HEK293 (cell line): Measurements from ENCODE around the gene CXCL1.

Source experiments
- CTCF ChIA-PET: fragments of 350-600 bp; formaldehyde crosslinking; extraction: SDS; loops from one replicate; lab custom pipeline; 2021; ENCODE audit warnings: antibody characterized with exemption; lab: Yijun Ruan, JAX
- POLR2A ChIA-PET: fragments of 300-600 bp; formaldehyde crosslinking; extraction: SDS; loops from one replicate; lab custom pipeline; 2020; ENCODE audit warnings: antibody characterized with exemption, inconsistent platforms; lab: Yijun Ruan, JAX
- H3K27ac ChIP-seq: fragments of 200-500 bp; sonication (Bioruptor generic); 2 replicates; pipeline ENCODE4 v1.5.1; 2014; ENCODE audit warnings: low read depth, low read length, control low read depth, inconsistent platforms; ENCODE audit errors: extremely low read depth
- H3K36me3 ChIP-seq, 2 experiments: fragments of 200-500 bp in 1 of 2; sonication (Bioruptor generic) in 1 of 2; 1 replicate in 1 of 2; 2 replicates in 1 of 2; pipeline ENCODE4 v1.5.1; 2014 to 2017; ENCODE audit warnings: inconsistent platforms in 2 of 2, low read length in 2 of 2; ENCODE audit not compliant: control insufficient read depth in 2 of 2, insufficient read depth in 1 of 2
- H3K4me1 ChIP-seq: fragments of 200-500 bp; sonication (Bioruptor generic); 2 replicates; pipeline ENCODE4 v1.5.1; 2014; ENCODE audit warnings: mild to moderate bottlenecking, low read length, inconsistent platforms; ENCODE audit not compliant: control insufficient read depth, insufficient read depth
- H3K4me3 ChIP-seq: 2 replicates; pipeline ENCODE4 v1.5.1; 2011; ENCODE audit warnings: low read depth, mild to moderate bottlenecking, control low read depth, low read length, moderate library complexity
- H3K9me3 ChIP-seq: fragments of 200-500 bp; sonication (Bioruptor generic); 2 replicates; pipeline ENCODE4 v1.5.1; 2014; ENCODE audit warnings: low read depth, low read length, inconsistent platforms; ENCODE audit not compliant: control insufficient read depth, insufficient read depth
- BCL11B ChIP-seq: fragments of 450-650 bp; formaldehyde crosslinking; IDR thresholded peaks from 2 replicates; pipeline ENCODE4 v1.5.1; 2016; ENCODE audit warnings: low read depth, missing biosample characterization, missing genetic modification characterization
- CTCF ChIP-seq: fragments of 450-650 bp; formaldehyde crosslinking; IDR thresholded peaks from 2 replicates; pipeline ENCODE4 v1.5.1; 2016; ENCODE audit warnings: missing biosample characterization, missing genetic modification characterization
- GLIS1 ChIP-seq: fragments of 450-650 bp; formaldehyde crosslinking; IDR thresholded peaks from 2 replicates; pipeline ENCODE4 v1.5.1; 2016; ENCODE audit warnings: missing biosample characterization, missing genetic modification characterization
- HIC1 ChIP-seq: fragments of 450-650 bp; formaldehyde crosslinking; IDR thresholded peaks from 2 replicates; pipeline ENCODE4 v1.5.1; 2016; ENCODE audit warnings: missing biosample characterization, missing genetic modification characterization
- KLF9 ChIP-seq: fragments of 450-650 bp; formaldehyde crosslinking; IDR thresholded peaks from 2 replicates; pipeline ENCODE4 v1.5.1; 2016; ENCODE audit warnings: missing biosample characterization, missing genetic modification characterization, low read depth
- PRDM1 ChIP-seq: fragments of 450-650 bp; formaldehyde crosslinking; IDR thresholded peaks from 2 replicates; pipeline ENCODE4; 2016; ENCODE audit warnings: missing biosample characterization, missing genetic modification characterization
- PRDM6 ChIP-seq: fragments of 450-650 bp; formaldehyde crosslinking; IDR thresholded peaks from 2 replicates; pipeline ENCODE4 v1.5.1; 2017; ENCODE audit warnings: missing biosample characterization, missing genetic modification characterization
- SCRT1 ChIP-seq: fragments of 450-650 bp; formaldehyde crosslinking; IDR thresholded peaks from 2 replicates; pipeline ENCODE4 v1.5.1; 2016; ENCODE audit warnings: missing biosample characterization, missing genetic modification characterization, borderline replicate concordance
- SP3 ChIP-seq: fragments of 450-650 bp; formaldehyde crosslinking; IDR thresholded peaks from 2 replicates; pipeline ENCODE4 v1.5.1; 2016; ENCODE audit warnings: missing biosample characterization, missing genetic modification characterization
- TCF7L2 ChIP-seq: IDR thresholded peaks from 2 replicates; pipeline ENCODE4 v1.6.1; 2011; ENCODE audit warnings: low read depth, mild to moderate bottlenecking, inconsistent platforms, low read length, moderate library complexity, borderline replicate concordance
- ZBTB20 ChIP-seq: fragments of 450-650 bp; formaldehyde crosslinking; IDR thresholded peaks from 2 replicates; pipeline ENCODE4 v1.5.1; 2016; ENCODE audit warnings: missing biosample characterization, missing genetic modification characterization
- ZIC2 ChIP-seq: fragments of 450-650 bp; formaldehyde crosslinking; IDR thresholded peaks from 2 replicates; pipeline ENCODE4 v1.5.1; 2016; ENCODE audit warnings: missing biosample characterization, missing genetic modification characterization
- ZNF140 ChIP-seq: fragments of 450-650 bp; formaldehyde crosslinking; IDR thresholded peaks from 2 replicates; pipeline ENCODE4 v1.5.1; 2016; ENCODE audit warnings: missing biosample characterization, missing genetic modification characterization
- ZNF174 ChIP-seq: fragments of 450-650 bp; formaldehyde crosslinking; IDR thresholded peaks from 2 replicates; pipeline ENCODE4 v1.5.0; 2017; ENCODE audit warnings: missing biosample characterization, mild to moderate bottlenecking, missing genetic modification characterization
- ZNF239 ChIP-seq: fragments of 450-650 bp; formaldehyde crosslinking; IDR thresholded peaks from 2 replicates; pipeline ENCODE4 v1.5.1; 2016; ENCODE audit warnings: missing biosample characterization, missing genetic modification characterization
- ZNF324 ChIP-seq: fragments of 450-650 bp; formaldehyde crosslinking; IDR thresholded peaks from 2 replicates; pipeline ENCODE4 v1.5.1; 2016; ENCODE audit warnings: missing biosample characterization, missing genetic modification characterization
- ZNF335 ChIP-seq: fragments of 450-650 bp; formaldehyde crosslinking; conservative IDR thresholded peaks from 2 replicates; pipeline ENCODE4 v1.5.1; 2016; ENCODE audit warnings: missing biosample characterization, missing genetic modification characterization
- ZNF513 ChIP-seq: fragments of 450-650 bp; IDR thresholded peaks from 2 replicates; pipeline ENCODE4 v1.5.1; 2018; ENCODE audit warnings: missing biosample characterization, missing genetic modification characterization
- ZNF514 ChIP-seq: fragments of 450-650 bp; formaldehyde crosslinking; IDR thresholded peaks from 2 replicates; pipeline ENCODE4 v1.5.1; 2016; ENCODE audit warnings: missing biosample characterization, missing genetic modification characterization
- ZNF580 ChIP-seq: fragments of 450-650 bp; formaldehyde crosslinking; IDR thresholded peaks from 2 replicates; pipeline ENCODE4 v1.5.1; 2016; ENCODE audit warnings: missing biosample characterization, missing genetic modification characterization
- ZNF623 ChIP-seq: fragments of 450-650 bp; formaldehyde crosslinking; IDR thresholded peaks from 2 replicates; pipeline ENCODE4 v1.5.1; 2016; ENCODE audit warnings: missing biosample characterization, missing genetic modification characterization
- ZNF830 ChIP-seq: fragments of 450-650 bp; IDR thresholded peaks from 2 replicates; pipeline ENCODE4 v1.5.0; 2018; ENCODE audit warnings: missing biosample characterization, missing genetic modification characterization, low read depth, mild to moderate bottlenecking, moderate library complexity
- ZSCAN18 ChIP-seq: fragments of 450-650 bp; formaldehyde crosslinking; IDR thresholded peaks from 2 replicates; pipeline ENCODE4 v1.5.1; 2016; ENCODE audit warnings: missing biosample characterization, missing genetic modification characterization
- ZSCAN30 ChIP-seq: fragments of 450-650 bp; IDR thresholded peaks from 2 replicates; pipeline ENCODE4 v1.5.1; 2018; ENCODE audit warnings: missing biosample characterization, mild to moderate bottlenecking, missing genetic modification characterization, moderate library complexity

Gene CXCL1

GRCh38 chr4:73862322-73862721 is 6.9 kb upstream of the CXCL1 start:
- no peak for TF ChIP-seq ZNF239 (tag by site-specific recombination)
- no peak for TF ChIP-seq ZNF830
- TF ChIP-seq SP3 (tag by site-specific recombination): no peak
- TF ChIP-seq ZBTB20 (tag by site-specific recombination): no peak
- no peak for TF ChIP-seq ZSCAN30 (tag by site-specific recombination)
- no peak for TF ChIP-seq HIC1
- TF ChIP-seq ZNF623 (tag by site-specific recombination): no peak
- no peak for TF ChIP-seq SCRT1
- no peak for TF ChIP-seq TCF7L2
- Histone ChIP-seq H3K4me1 (no peaks in the 10 kb centered on the region), H3K9me3 (no peaks in the 10 kb centered on the region), H3K4me3 (no peak overlapping the region), H3K27ac (no peak overlapping the region), H3K36me3 (no peaks in the 10 kb centered on the region)
- ChIA-PET CTCF (interaction anchor here (0.7 to 1.2 kb wide), 2 partner anchors 271 to 410 kb away, joined by 3 to 4 read pairs; no protein-coding TSS in a partner anchor), POLR2A (no interaction called here)

- H3K36me3 ChIP-seq: no peaks in the 10 kb centered on the region
- no peaks in the 10 kb centered on the region for H3K9me3 ChIP-seq
- H3K27ac ChIP-seq: no peak overlapping the region
- TF ChIP-seq PRDM1 (0 out of 2 replicates have a peak, but pooled peaks have one; percentile 40), CTCF (peak; percentile 31; the same call in 1 of the 2 replicates), ZNF623 (tag by site-specific recombination) (no peak)
- no peaks in the 10 kb centered on the region for H3K4me1 ChIP-seq
- no peak overlapping the region for H3K4me3 ChIP-seq
- POLR2A ChIA-PET: no interaction called here
- CTCF ChIA-PET: interaction anchor here (0.7 to 2.1 kb wide), 11 partner anchors 11 to 235 kb away, joined by 3 to 10 read pairs (median 3); partner anchors contain the start of genes CXCL2 and PF4V1
Measured at GRCh38 chr4:73864365-73864764, 4.8 kb upstream of the CXCL1 start.

GRCh38 chr4:73864961-73865360 is 4.2 kb upstream of the CXCL1 start:
- Histone ChIP-seq H3K27ac (no peak overlapping the region), H3K4me1 (no peaks in the 10 kb centered on the region), H3K36me3 (no peaks in the 10 kb centered on the region), H3K9me3 (no peaks in the 10 kb centered on the region), H3K4me3 (no peak overlapping the region)
- CTCF ChIA-PET: interaction anchor here (0.7 to 2.1 kb wide), 10 partner anchors 11 to 234 kb away, joined by 3 to 10 read pairs (median 4); partner anchors contain the start of genes CXCL2 and PF4V1
- POLR2A ChIA-PET: no interaction called here
- TF ChIP-seq ZIC2 (tag by site-specific recombination) (peak; percentile 27; the same call in 1 of the 2 replicates), ZNF324 (tag by site-specific recombination) (no peak), GLIS1 (tag by site-specific recombination) (peak; percentile 67), ZNF513 (tag by site-specific recombination) (no peak), PRDM6 (tag by site-specific recombination) (peak; percentile 55; the same call in 1 of the 2 replicates), BCL11B (no peak), ZNF174 (tag by site-specific recombination) (no peak), KLF9 (tag by site-specific recombination) (no peak), ZNF580 (no peak), ZNF514 (tag by site-specific recombination) (no peak), ZNF140 (tag by site-specific recombination) (no peak), ZSCAN18 (no peak), ZNF335 (tag by site-specific recombination) (peak; percentile 52)
